Prostate gland (tissue), 2 donors: ENCODE data around the gene PAIP2B.

ENCODE experiments used
- CTCF ChIP-seq, 4 experiments: fragments of 200-600 bp in 2 of 4; fragments of 450-650 bp in 2 of 4; sonication (generic) in 2 of 4; IDR thresholded peaks; 1 replicate in 3 of 4; 2 replicates in 1 of 4; pipeline ENCODE4 v1.5.1; 2016 to 2019; ENCODE audit warnings: antibody characterized with exemption in 4 of 4, mild to moderate bottlenecking in 2 of 4, moderate library complexity in 2 of 4
- POLR2A ChIP-seq: fragments of 450-650 bp; IDR thresholded peaks from one replicate; pipeline ENCODE4 v1.6.1; 2016; ENCODE audit warnings: antibody characterized with exemption, mild to moderate bottlenecking

- no peak for TF ChIP-seq POLR2A
- TF ChIP-seq CTCF (IDR thresholded peaks at IDR 0.05), result no peak
Observed at GRCh38 chr2:71253476-71253875, 26.6 kb upstream of the PAIP2B start.
